Endothelial cell of umbilical vein (primary cell): ENCODE measurements around the gene MYH10. TPM values are rescaled to one million over a fixed set of nuclear protein-coding genes. Genes with fewer than 3 reads are reported as not detected.

Experiments used
- BruUV-seq: library from RNA; stranded (reverse); fragments of 400-500 nt; replicated peaks from 2 replicates; lab custom pipeline; 2021; lab: Mats Ljungman, UMichigan
- CTCF ChIA-PET: fragments of 300-600, 350-600 bp; sonication (Branson Sonifier 250); formaldehyde crosslinking; loops from one replicate; lab custom pipeline; 2021; ENCODE audit warnings: antibody characterized with exemption, inconsistent platforms; lab: Charles Lee
- POLR2A ChIA-PET: fragments of 300-600, 350-600 bp; sonication (Branson Sonifier 250); formaldehyde crosslinking; loops from one replicate; lab custom pipeline; 2021; ENCODE audit warnings: antibody characterized with exemption, inconsistent platforms; lab: Charles Lee
- DNase-seq: peaks from one replicate; pipeline ENCODE4 v3.0.0-alpha.2; 2011; ENCODE audit warnings: low read depth, low spot score
- FAIRE-seq: peaks from 2 replicates; lab custom pipeline; 2011; peaks lifted over from hg19 to GRCh38; lab: Jason Lieb, UNC
- H2AFZ ChIP-seq: 2 replicates; pipeline ENCODE4 v1.6.0; 2012; ENCODE audit warnings: low read depth, low read length, control low read depth, inconsistent platforms
- H3K27ac ChIP-seq: 2 replicates; pipeline ENCODE4 v1.5.1; 2011; ENCODE audit warnings: low read depth, mild to moderate bottlenecking, control low read depth, low read length, moderate library complexity; ENCODE audit not compliant: insufficient read depth
- H3K27me3 ChIP-seq, 2 experiments: 2 replicates each; pipeline versions ENCODE4 v1.6.0 to v1.6.1; 2011; ENCODE audit warnings: low read length in 2 of 2, mixed read lengths in 1 of 2; ENCODE audit not compliant: control insufficient read depth in 2 of 2, insufficient read depth in 2 of 2
- H3K36me3 ChIP-seq, 2 experiments: 2 replicates in 1 of 2; 3 replicates in 1 of 2; pipeline ENCODE4 v1.5.1; 2011; ENCODE audit warnings: low read length in 2 of 2, mild to moderate bottlenecking in 1 of 2, moderate library complexity in 1 of 2; ENCODE audit not compliant: control insufficient read depth in 2 of 2, insufficient read depth in 2 of 2; ENCODE audit errors: extremely low read depth in 1 of 2
- H3K4me1 ChIP-seq: 3 replicates; pipeline ENCODE4 v1.5.1; 2011; ENCODE audit warnings: mild to moderate bottlenecking, low read length; ENCODE audit not compliant: control insufficient read depth, insufficient read depth; ENCODE audit errors: extremely low read depth
- H3K4me2 ChIP-seq: 2 replicates; pipeline ENCODE4 v1.6.1; 2011; ENCODE audit warnings: low read length, control low read depth, mixed read lengths; ENCODE audit not compliant: insufficient read depth
- H3K4me3 ChIP-seq, 3 experiments: fragments of 200-600 bp in 1 of 3; sonication (generic), shearing (Covaris generic) in 1 of 3; replicated peaks in 1 of 3; 2 replicates each; pipeline ENCODE4 v1.5.1; 2011 to 2016; ENCODE audit warnings: control low read depth in 3 of 3, low read length in 3 of 3, mild to moderate bottlenecking in 2 of 3, inconsistent platforms in 1 of 3, low read depth in 1 of 3, moderate library complexity in 1 of 3; ENCODE audit not compliant: insufficient read depth in 1 of 3
- H3K79me2 ChIP-seq: 2 replicates; pipeline ENCODE4 v1.6.0; 2012; ENCODE audit warnings: low read length, inconsistent platforms; ENCODE audit not compliant: control insufficient read depth, insufficient read depth
- H3K9ac ChIP-seq: replicated peaks from 2 replicates; pipeline ENCODE3; 2011; ENCODE audit warnings: low read length, control low read depth; ENCODE audit not compliant: insufficient read depth; ENCODE audit errors: extremely low read depth
- H3K9me1 ChIP-seq: replicated peaks from 3 replicates; pipeline ENCODE4 v1.6.0; 2011; ENCODE audit warnings: mild to moderate bottlenecking, low read length; ENCODE audit not compliant: control insufficient read depth, insufficient read depth; ENCODE audit errors: extremely low read depth
- H3K9me3 ChIP-seq: replicated peaks from 2 replicates; pipeline ENCODE4 v1.5.1; 2012; ENCODE audit warnings: low read length, inconsistent platforms; ENCODE audit not compliant: control insufficient read depth, insufficient read depth
- H4K20me1 ChIP-seq: replicated peaks from 2 replicates; pipeline ENCODE3; 2011; ENCODE audit warnings: mild to moderate bottlenecking, low read length; ENCODE audit not compliant: control insufficient read depth, insufficient read depth; ENCODE audit errors: extremely low read depth
- CTCF ChIP-seq, 2 donors: IDR thresholded peaks; 1 replicate in 1 of 2; 2 replicates in 1 of 2; pipeline ENCODE4 v1.5.1; 2011; ENCODE audit warnings: low read length in 2 of 2, mild to moderate bottlenecking in 2 of 2, moderate library complexity in 2 of 2, control low read depth in 1 of 2, inconsistent platforms in 1 of 2, low read depth in 1 of 2; ENCODE audit not compliant: insufficient read depth in 1 of 2; ENCODE audit errors: extremely low read depth in 1 of 2
- EZH2 ChIP-seq: IDR thresholded peaks from 2 replicates; pipeline ENCODE4 v1.6.1; 2012; ENCODE audit warnings: borderline replicate concordance, low read depth, mild to moderate bottlenecking, moderate library complexity, low read length, inconsistent platforms; ENCODE audit not compliant: severe bottlenecking
- FOS ChIP-seq: IDR thresholded peaks from 2 replicates; pipeline ENCODE4 v1.6.1; 2011; ENCODE audit warnings: mild to moderate bottlenecking, low read length, moderate library complexity, borderline replicate concordance; ENCODE audit not compliant: insufficient read depth
- GATA2 ChIP-seq: IDR thresholded peaks from 2 replicates; pipeline ENCODE4 v1.7.0; 2011; ENCODE audit warnings: low read depth, mild to moderate bottlenecking, moderate library complexity, mixed read lengths, low read length; ENCODE audit not compliant: insufficient read length, insufficient read depth
- JUN ChIP-seq: IDR thresholded peaks from 2 replicates; pipeline ENCODE4 v1.6.1; 2011; ENCODE audit warnings: borderline replicate concordance, low read depth; ENCODE audit not compliant: insufficient read length, insufficient read depth
- MAX ChIP-seq: IDR thresholded peaks from 2 replicates; pipeline ENCODE4 v1.6.1; 2011; ENCODE audit not compliant: insufficient read depth, insufficient read length
- MYC ChIP-seq: IDR thresholded peaks from one replicate; pipeline ENCODE4 v1.6.1; 2011; ENCODE audit warnings: mild to moderate bottlenecking, low read depth, low read length
- POLR2A ChIP-seq: IDR thresholded peaks from 2 replicates; pipeline ENCODE4 v1.6.1; 2012; ENCODE audit warnings: low read depth, mild to moderate bottlenecking, control low read depth, low read length
- POLR2AphosphoS5 ChIP-seq: IDR thresholded peaks from 2 replicates; pipeline ENCODE4 v1.6.1; 2012; ENCODE audit warnings: low read depth, mild to moderate bottlenecking, control low read depth, low read length, moderate library complexity; ENCODE audit not compliant: insufficient read depth
- dilution Hi-C: fragments of 300-500 bp; cut with MboI; formaldehyde crosslinking; loops from one replicate; pipeline ENCODE4 v1.15.0; 2019; ENCODE audit warnings: low sequenced_read_pairs; ENCODE audit not compliant: extremely low pct_ligation_motif_present
- intact Hi-C: fragments of 100-400 bp; cut with micrococcal nuclease; formaldehyde crosslinking; loops from one replicate; pipeline ENCODE4 v1.10.0; 2022
- polyA plus RNA-seq, 4 experiments: library from polyadenylated mRNA; depleted of rRNA in 3 of 4; stranded (reverse) in 3 of 4; unstranded in 1 of 4; fragments of >200 nt; gene quantifications; 2 replicates each; pipeline versions ENCODE4 v1.2.1 to v1.2.3, GENCODE V29; 2011 to 2012; ENCODE audit warnings: missing spikeins in 1 of 4
- total RNA-seq: library from RNA; stranded (reverse); gene quantifications from 2 replicates; pipeline ENCODE4 v1.2.3, GENCODE V29; 2021

Gene MYH10
- total and polyA plus RNA-seq, 2 donors (not counting 3 experiments of a cell fraction or from before 2014, with no cell fraction given), result 73.4 to 232 TPM

GRCh38 chr17:8665684-8666083 is 35.2 kb upstream of the MYH10 start:
- Histone ChIP-seq H3K4me3 (no peak overlapping the region), H3K9me1 (no peaks in the 10 kb centered on the region), H2AFZ (no peak overlapping the region), H3K79me2 (no peaks in the 10 kb centered on the region), H3K4me1 (peaks cover 4% of the 10 kb centered on the region), H3K36me3 (no peaks in the 10 kb centered on the region), H3K9me3 (no peaks in the 10 kb centered on the region), H3K9ac (no peak overlapping the region), H4K20me1 (no peaks in the 10 kb centered on the region), H3K27me3 (peaks cover 0 to 2% of the 10 kb centered on the region in 2 experiments), H3K4me2 (no peak overlapping the region), H3K27ac (no peak overlapping the region)
- FAIRE-seq, result no peak
- POLR2A ChIA-PET, result interaction anchor here (0.7 kb wide), 1 partner anchor 285 kb away, joined by 5 read pairs; no protein-coding TSS in a partner anchor
- BruUV-seq, result no TSS peak
- dilution Hi-C loops (no loop called here), intact Hi-C loops (no loop called here)
- DNase-seq, result no peak
- CTCF ChIA-PET, result interaction anchor here (0.7 kb wide), 1 partner anchor 141 kb away, joined by 3 read pairs; no protein-coding TSS in a partner anchor
- TF ChIP-seq MAX, result no peak
- TF ChIP-seq MYC, result no peak
- no peak for TF ChIP-seq JUN
- TF ChIP-seq CTCF (IDR thresholded peaks at IDR 0.05; ENCODE audit: extremely low read depth in 1 of 2, insufficient read depth in 1 of 2, low read depth in 1 of 2, low read length in 2 of 2), result no peak
- TF ChIP-seq EZH2, result no peak
- no peak for TF ChIP-seq GATA2
- no peak for TF ChIP-seq POLR2A
- no peak for TF ChIP-seq FOS
- no peak for TF ChIP-seq POLR2AphosphoS5
